Activated CD4-positive, alpha-beta memory T cell treated with anti-CD3 and anti-CD28 coated beads for 36 hours (primary cell): ENCODE data around the gene PYM1. TPM values are rescaled to one million over a fixed set of nuclear protein-coding genes. Genes with fewer than 3 reads are reported as not detected.
"Not testable (repeated sequence)": the region's sequence is repeated elsewhere in the genome, so short reads cannot be mapped to it uniquely, and the experiment has no call there.

ENCODE experiments used
- CTCF ChIA-PET: fragments of 350-600 bp; sonication (Branson Sonifier 250); formaldehyde crosslinking; loops from one replicate; lab custom pipeline; 2021; ENCODE audit warnings: antibody characterized with exemption, inconsistent platforms; lab: Charles Lee
- POLR2A ChIA-PET: fragments of 350-600 bp; sonication (Branson Sonifier 250); formaldehyde crosslinking; loops from one replicate; lab custom pipeline; 2021; ENCODE audit warnings: antibody characterized with exemption; lab: Charles Lee
- DNase-seq: peaks from one replicate; pipeline ENCODE4 v3.0.0-alpha.2; 2020
- H3K27ac Mint-ChIP-seq: one replicate; pipeline ENCODE4 v1.8.0; 2021; ENCODE audit warnings: mixed read lengths
- H3K27me3 Mint-ChIP-seq: one replicate; pipeline ENCODE4 v1.8.0; 2021; ENCODE audit warnings: mixed read lengths
- H3K36me3 Mint-ChIP-seq: one replicate; pipeline ENCODE4 v1.8.0; 2021; ENCODE audit warnings: mixed read lengths
- H3K4me1 Mint-ChIP-seq: one replicate; pipeline ENCODE4 v1.8.0; 2021; ENCODE audit warnings: low read depth, mixed read lengths
- H3K4me3 Mint-ChIP-seq: one replicate; pipeline ENCODE4 v1.8.0; 2021; ENCODE audit warnings: mild to moderate bottlenecking, mixed read lengths
- H3K9me3 Mint-ChIP-seq: one replicate; pipeline ENCODE4 v1.8.0; 2021; ENCODE audit warnings: mixed read lengths
- intact Hi-C: fragments of 100-400 bp; cut with micrococcal nuclease; formaldehyde crosslinking; loops from one replicate; pipeline ENCODE4 v1.15.1; 2023
- total RNA-seq, 2 experiments: library from RNA; stranded (reverse); gene quantifications; one replicate each; pipeline ENCODE4 v1.2.3, GENCODE V29; 2021

PYM1 gene
- total RNA-seq, 2 experiments from 2014 or later: 31.6 to 33.0 TPM

DNA sequence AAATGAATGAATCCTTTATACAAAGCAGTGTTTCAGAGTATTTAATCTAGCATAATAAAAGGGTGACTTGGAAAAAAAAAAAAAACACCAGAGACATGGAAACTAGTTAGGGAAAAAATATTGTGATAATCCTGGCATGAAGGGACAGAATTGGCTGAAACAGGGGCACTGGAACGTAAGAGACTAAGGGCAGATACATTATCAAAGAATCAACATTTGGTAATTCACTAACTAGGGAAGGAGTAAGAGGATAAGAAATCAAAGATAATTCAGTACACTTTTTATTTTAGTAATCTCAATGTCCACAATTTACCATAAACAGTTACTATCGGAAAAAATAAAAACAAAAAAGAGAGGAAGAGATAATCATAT, 18.2 kb downstream of the PYM1 start:
- peaks cover 13% of the 10 kb centered on the region for H3K36me3 Mint-ChIP-seq
- no peaks in the 10 kb centered on the region for H3K27me3 Mint-ChIP-seq
- H3K4me1 Mint-ChIP-seq: peaks cover 22% of the 10 kb centered on the region
- no peak overlapping the region for H3K4me3 Mint-ChIP-seq
- intact Hi-C loops: no loop called here
- POLR2A ChIA-PET: no interaction called here
- no peaks in the 10 kb centered on the region for H3K9me3 Mint-ChIP-seq
- no peak overlapping the region for H3K27ac Mint-ChIP-seq
- DNase-seq: no peak
- CTCF ChIA-PET: interaction anchor here (1.9 kb wide), 1 partner anchor 17 kb away, joined by 4 read pairs; no protein-coding TSS in a partner anchor

DNA sequence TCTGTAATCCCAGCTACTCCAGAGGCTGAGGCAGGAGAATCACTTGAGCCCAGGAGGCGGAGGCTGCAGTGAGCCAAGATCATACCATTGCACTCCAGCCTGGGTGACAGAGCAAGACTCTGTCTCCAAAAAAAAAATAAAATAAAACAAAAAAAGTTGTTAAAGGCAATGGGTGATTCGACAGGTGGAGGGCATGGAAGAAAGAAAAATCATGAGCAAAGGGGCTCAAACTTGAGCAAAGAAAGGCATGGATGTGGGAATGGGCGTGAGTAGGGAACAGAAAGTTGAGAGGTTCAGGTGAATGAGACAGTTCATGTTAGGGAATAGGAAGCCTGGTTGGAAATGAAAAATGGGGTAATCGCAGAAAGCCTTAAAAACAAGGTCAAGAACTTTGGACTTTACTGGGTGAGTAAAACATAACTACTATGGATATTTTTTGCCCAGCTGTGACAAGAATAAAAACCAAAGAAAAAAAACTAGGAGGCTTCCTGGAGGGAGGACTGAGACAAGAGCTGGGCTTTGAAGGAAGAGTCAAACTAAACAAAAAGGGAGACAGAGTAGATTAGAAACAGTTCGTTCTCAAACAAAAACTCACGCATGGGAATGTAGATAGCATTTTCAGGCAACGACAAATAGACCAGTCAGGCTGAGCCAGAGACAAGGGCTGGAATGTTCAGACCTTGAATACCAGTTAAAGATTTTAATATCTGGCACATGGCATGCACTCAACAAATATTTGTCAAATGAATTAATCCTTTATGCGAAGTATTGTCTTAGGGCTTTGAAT, 18.8 kb downstream of the PYM1 start:
- intact Hi-C loops: no loop called here
- peaks cover 9% of the 10 kb centered on the region for H3K36me3 Mint-ChIP-seq
- no peaks in the 10 kb centered on the region for H3K27me3 Mint-ChIP-seq
- H3K4me1 Mint-ChIP-seq: peaks cover 17% of the 10 kb centered on the region
- H3K9me3 Mint-ChIP-seq: no peaks in the 10 kb centered on the region
- ChIA-PET CTCF (interaction anchor here (0.9 to 1.9 kb wide), 2 partner anchors 17 to 170 kb away, joined by 3 to 4 read pairs; no protein-coding TSS in a partner anchor), POLR2A (no interaction called here)
- no peak overlapping the region for H3K27ac Mint-ChIP-seq
- H3K4me3 Mint-ChIP-seq: no peak overlapping the region
- DNase-seq: no peak

DNA sequence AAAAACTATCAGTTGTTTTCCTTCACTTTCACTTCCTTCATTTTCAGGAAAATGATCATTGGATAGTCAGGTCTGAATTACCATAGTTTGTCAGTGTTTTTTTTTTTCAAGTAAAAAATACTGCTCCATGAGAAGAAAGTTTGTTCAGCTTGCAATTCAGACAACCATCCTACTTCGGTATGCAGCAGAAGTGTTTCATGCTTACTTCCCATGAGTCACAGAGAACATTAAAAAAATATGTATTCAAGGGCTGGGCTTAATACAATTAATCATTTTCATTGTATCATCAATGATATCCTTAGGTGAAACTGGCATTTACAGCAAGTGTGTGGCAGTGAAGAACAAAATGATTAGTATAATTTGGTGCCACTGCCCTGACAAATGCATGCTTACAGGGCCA, 21.6 kb downstream of the PYM1 start:
- Mint-ChIP-seq H3K36me3 (peaks cover 7% of the 10 kb centered on the region), H3K4me1 (peaks cover 8% of the 10 kb centered on the region), H3K27me3 (no peaks in the 10 kb centered on the region), H3K27ac (no peak overlapping the region), H3K9me3 (no peaks in the 10 kb centered on the region), H3K4me3 (no peak overlapping the region)
- intact Hi-C loops: no loop called here
- POLR2A ChIA-PET: no interaction called here
- no peak for DNase-seq
- CTCF ChIA-PET: no interaction called here

DNA sequence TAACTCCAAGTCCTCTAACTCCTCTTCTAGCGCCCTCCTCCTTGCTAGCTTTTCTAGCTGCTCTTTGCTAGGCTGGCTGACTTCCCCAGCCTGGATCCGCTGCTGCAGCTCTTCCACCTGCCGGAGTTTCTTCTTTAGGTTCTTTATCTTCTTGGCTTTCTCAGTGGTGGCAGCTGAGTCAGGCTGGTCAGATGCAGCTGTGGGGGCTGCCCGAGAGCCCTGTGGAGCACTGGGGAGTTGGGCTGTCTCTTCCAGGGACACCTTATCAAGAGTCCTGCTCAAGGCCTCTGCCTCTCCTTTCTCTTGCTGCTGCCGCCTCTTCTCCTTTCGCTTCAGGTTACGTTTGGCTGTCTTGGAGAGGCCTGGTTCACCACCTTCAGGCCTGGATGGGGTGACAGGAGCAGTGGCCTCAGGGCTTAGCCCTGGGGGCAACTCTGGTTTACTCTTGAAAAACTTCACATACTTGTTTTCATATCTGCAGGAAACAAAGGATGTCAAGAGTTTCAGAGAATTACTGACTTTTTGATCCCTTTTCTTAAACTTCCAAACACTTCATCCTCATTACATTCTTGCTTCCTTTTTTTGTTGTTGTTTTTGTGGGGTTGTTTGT, 25.7 kb downstream of the PYM1 start:
- no peak overlapping the region for H3K4me3 Mint-ChIP-seq
- H3K27ac Mint-ChIP-seq: no peak overlapping the region
- no peaks in the 10 kb centered on the region for H3K9me3 Mint-ChIP-seq
- H3K36me3 Mint-ChIP-seq: peaks cover 7% of the 10 kb centered on the region
- POLR2A ChIA-PET: no interaction called here
- peaks cover 10% of the 10 kb centered on the region for H3K4me1 Mint-ChIP-seq
- no peaks in the 10 kb centered on the region for H3K27me3 Mint-ChIP-seq
- intact Hi-C loops: no loop called here
- CTCF ChIA-PET: no interaction called here
- DNase-seq: no peak

DNA sequence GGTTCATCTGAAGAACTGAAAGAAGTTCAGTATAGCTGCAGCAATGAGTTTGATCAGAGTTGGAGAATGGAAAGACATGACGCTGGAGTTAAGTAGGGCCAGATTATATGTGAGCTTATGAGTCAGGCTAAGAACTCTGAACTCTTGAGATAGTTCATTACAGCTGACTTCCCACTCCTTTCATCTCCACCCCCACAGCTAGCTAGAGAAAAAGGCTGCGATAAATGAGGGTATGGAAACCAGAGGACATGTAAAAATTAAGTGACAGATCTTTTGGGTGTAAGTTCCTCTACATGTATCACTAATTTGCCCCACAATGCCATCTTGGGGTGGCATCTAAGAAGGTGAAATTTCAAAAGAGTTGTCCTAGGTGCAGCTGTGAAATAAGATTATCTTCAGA, 28.6 kb downstream of the PYM1 start:
- Mint-ChIP-seq H3K4me3 (no peak overlapping the region), H3K27me3 (no peaks in the 10 kb centered on the region), H3K36me3 (peaks cover 7% of the 10 kb centered on the region), H3K4me1 (peaks cover 10% of the 10 kb centered on the region), H3K9me3 (no peaks in the 10 kb centered on the region), H3K27ac (peak overlapping the region; percentile 69)
- ChIA-PET POLR2A (interaction anchor here (1.1 kb wide), 1 partner anchor 69 kb away, joined by 4 read pairs; no protein-coding TSS in a partner anchor), CTCF (interaction anchor here (0.7 to 1.2 kb wide), 4 partner anchors 15 to 82 kb away, joined by 3 to 5 read pairs (median 4); partner anchors contain the start of genes ORMDL2 and SARNP)
- intact Hi-C loops: loop anchor here (1.0 to 5.0 kb wide), 3 partner anchors 16 to 52 kb away; partner anchors contain the start of gene DGKA
- DNase-seq: peak; percentile 63

DNA sequence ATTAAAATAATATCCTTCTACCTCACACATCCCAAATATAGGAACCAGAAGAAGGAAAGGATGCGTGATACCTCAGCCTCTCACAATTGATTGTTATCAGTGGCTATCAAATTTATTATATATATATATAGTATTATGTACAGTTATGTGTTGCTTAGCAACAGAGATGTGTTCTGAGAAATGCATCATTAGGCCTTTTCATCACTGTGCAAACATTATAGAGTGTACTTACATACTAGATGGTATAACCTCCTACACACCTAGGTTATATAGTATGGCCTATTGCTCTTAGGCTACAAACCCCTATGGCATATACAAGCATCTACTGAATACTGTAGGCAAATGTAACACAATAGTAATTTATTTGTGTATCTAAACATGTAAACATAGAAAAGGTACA, 34.0 kb downstream of the PYM1 start:
- Mint-ChIP-seq H3K36me3 (no peaks in the 10 kb centered on the region), H3K4me3 (no peak overlapping the region), H3K27me3 (no peaks in the 10 kb centered on the region), H3K4me1 (peaks cover 1% of the 10 kb centered on the region), H3K27ac (no peak overlapping the region), H3K9me3 (no peaks in the 10 kb centered on the region)
- intact Hi-C loops: no loop called here
- DNase-seq: no peak
- POLR2A ChIA-PET: no interaction called here
- CTCF ChIA-PET: interaction anchor here (0.7 kb wide), 1 partner anchor 156 kb away, joined by 3 read pairs; no protein-coding TSS in a partner anchor

DNA sequence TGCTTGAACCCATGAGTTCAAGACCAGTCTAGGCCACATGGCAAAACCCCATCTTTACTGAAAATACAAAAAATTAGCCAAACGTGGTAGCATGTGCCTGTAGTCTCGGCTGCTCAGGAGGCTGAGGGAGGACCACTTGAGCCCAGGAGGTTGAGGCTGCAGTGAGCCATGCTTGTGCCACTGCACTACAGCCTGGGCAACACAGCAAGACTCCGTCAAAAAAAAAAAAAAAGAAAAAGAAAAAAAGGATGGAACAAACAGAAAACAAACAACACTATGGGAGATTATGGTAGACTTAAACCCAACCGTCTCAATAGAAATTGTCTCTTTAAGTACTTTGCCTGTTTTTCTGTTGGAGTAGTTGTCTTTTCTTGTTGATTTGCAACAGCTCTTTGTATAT, 36.4 kb downstream of the PYM1 start:
- no peak overlapping the region for H3K27ac Mint-ChIP-seq
- CTCF ChIA-PET: no interaction called here
- no peaks in the 10 kb centered on the region for H3K9me3 Mint-ChIP-seq
- no peak overlapping the region for H3K4me3 Mint-ChIP-seq
- intact Hi-C loops: no loop called here
- H3K27me3 Mint-ChIP-seq: no peaks in the 10 kb centered on the region
- DNase-seq: no peak
- POLR2A ChIA-PET: no interaction called here
- H3K36me3 Mint-ChIP-seq: no peaks in the 10 kb centered on the region
- no peaks in the 10 kb centered on the region for H3K4me1 Mint-ChIP-seq

DNA sequence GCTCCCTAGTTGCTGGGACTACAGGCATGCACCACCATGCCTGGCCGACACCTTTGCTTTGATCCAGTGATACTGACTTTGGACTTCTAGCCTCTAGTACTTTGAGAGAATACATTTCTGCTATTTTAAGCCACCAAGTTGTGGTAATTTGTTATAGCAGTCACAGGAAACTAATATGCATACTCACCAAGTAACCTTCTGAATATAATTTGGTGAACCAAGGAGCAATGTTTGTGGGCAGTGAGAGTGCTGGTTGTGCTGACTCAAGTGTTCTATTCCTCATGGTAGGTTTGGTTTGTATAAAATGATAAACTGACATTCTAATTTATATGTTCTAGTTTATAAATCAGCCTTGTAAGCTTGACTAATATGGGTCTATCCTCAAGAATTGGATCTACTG, 42.6 kb downstream of the PYM1 start:
- Mint-ChIP-seq H3K9me3 (no peaks in the 10 kb centered on the region), H3K4me1 (peaks cover 8% of the 10 kb centered on the region), H3K36me3 (no peaks in the 10 kb centered on the region), H3K27ac (no peak overlapping the region), H3K4me3 (no peak overlapping the region), H3K27me3 (no peaks in the 10 kb centered on the region)
- ChIA-PET POLR2A (no interaction called here), CTCF (no interaction called here)
- intact Hi-C loops: no loop called here
- DNase-seq: no peak

DNA sequence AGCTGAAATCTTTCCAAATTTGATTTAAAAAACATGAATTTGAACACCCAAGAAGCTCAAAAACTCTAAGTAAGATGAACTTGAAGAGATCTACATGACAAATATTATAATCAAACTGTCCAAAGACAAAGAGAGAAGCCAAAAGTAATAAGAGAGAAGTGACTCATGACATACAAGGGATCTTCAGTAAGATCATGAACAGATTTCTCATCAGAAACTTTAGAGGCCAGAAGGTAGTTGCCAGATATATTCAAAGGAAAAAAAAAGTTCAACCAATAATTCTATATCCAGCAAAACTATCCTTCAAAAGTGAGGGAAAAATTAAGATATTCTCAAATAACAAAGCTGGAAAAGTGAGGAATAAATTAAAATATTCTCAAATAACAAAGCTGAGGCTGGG, 49.9 kb downstream of the PYM1 start:
- peaks cover 9% of the 10 kb centered on the region for H3K9me3 Mint-ChIP-seq
- H3K27me3 Mint-ChIP-seq: no peaks in the 10 kb centered on the region
- peaks cover 8% of the 10 kb centered on the region for H3K36me3 Mint-ChIP-seq
- ChIA-PET CTCF (interaction anchor here (0.8 kb wide), 1 partner anchor 63 kb away, joined by 4 read pairs; no protein-coding TSS in a partner anchor), POLR2A (no interaction called here)
- no peak for DNase-seq
- H3K4me1 Mint-ChIP-seq: peaks cover 5% of the 10 kb centered on the region
- no peak overlapping the region for H3K4me3 Mint-ChIP-seq
- intact Hi-C loops: no loop called here
- no peak overlapping the region for H3K27ac Mint-ChIP-seq

DNA sequence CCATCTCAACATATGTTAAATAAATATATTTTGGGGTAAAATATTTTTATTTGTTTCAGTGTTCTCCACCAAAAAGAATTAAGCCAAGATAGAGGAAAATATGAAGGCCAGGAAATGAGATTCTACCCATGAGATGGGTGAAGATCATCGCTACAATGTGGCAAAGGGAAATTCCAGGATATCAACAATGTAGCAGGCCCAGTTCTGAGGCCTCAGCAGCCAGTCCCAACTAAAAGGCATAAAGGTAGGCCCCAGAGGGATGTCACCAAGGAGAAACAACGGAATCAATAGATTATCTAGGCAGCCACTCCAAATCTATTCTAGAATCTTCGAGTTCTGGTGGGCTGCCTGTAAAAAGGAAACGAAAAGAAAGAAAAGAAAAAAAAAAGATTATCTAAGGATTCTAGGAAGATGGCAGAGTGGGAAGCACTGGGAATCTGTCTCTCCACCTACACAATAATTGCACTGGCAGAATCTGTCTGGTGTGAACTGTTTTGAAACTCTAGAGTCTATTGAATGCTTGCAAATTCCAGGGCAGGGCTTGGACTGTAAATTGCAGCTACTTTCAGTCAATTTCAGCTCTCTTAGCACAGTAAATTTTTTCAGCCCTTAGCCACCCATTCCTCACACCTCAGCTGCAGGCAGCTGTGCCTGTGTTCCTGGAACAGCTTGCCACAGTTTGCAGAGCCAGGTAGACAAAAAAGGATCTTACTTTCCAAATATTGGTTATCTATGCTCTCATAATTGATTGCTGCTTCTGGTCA, 51.8 kb downstream of the PYM1 start:
- Mint-ChIP-seq H3K27me3 (no peaks in the 10 kb centered on the region), H3K4me3 (no peak overlapping the region), H3K36me3 (peaks cover 8% of the 10 kb centered on the region), H3K9me3 (peaks cover 9% of the 10 kb centered on the region), H3K27ac (no peak overlapping the region), H3K4me1 (peaks cover 2% of the 10 kb centered on the region)
- DNase-seq: no peak
- ChIA-PET POLR2A (no interaction called here), CTCF (no interaction called here)
- intact Hi-C loops: no loop called here

DNA sequence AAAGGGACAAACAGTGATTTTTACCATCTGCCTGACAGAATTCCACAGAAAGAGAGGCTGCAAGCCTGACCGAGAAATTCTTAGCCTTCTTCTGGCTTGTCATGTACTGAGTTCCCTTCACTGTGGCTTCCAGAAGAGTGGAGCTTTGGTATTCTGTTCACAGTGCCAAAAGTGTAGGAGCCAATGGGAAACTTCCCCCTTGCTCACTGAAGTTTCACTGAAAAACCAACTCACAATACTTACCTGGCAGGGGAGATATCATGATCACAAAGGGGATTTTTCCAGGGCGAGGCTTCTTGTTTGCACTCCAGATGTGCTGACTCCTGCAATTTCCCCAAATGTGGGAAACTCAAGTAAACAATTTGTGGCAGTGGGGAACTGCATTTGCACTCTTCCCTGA, 53.3 kb downstream of the PYM1 start:
- Mint-ChIP-seq H3K4me1 (no peaks in the 10 kb centered on the region), H3K36me3 (peaks cover 8% of the 10 kb centered on the region), H3K9me3 (peaks cover 9% of the 10 kb centered on the region), H3K27ac (no peak overlapping the region), H3K27me3 (no peaks in the 10 kb centered on the region), H3K4me3 (no peak overlapping the region)
- POLR2A ChIA-PET: no interaction called here
- no peak for DNase-seq
- CTCF ChIA-PET: no interaction called here
- intact Hi-C loops: no loop called here

DNA sequence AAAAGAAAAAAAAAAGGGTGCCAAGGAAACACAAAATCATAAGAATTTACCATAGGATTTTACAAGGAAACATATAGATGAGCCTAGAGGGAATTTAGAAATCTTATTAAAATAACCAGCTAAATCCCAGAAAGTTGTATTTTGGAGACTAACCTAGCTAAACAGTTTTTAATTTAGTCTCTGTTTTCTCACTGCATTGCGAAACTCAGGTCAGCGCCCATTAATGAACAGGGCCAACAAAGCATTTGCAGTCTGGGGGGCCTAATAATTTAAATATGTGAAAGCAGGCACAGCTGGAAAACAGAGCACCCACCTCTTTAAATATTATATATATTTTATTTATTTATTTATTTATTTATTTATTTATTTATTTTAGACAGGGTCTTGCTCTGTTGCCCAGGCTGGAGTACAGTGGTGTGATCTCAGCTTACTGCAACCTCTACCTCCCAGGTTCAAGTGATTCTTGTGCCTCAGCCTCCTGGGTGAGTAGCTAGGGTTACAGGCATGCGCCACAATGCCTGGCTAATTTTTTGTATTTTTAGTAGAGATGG, 61.2 kb downstream of the PYM1 start:
- CTCF ChIA-PET: interaction anchor here (1.2 kb wide), 1 partner anchor 16 kb away, joined by 3 read pairs; no protein-coding TSS in a partner anchor
- POLR2A ChIA-PET, H3K27ac Mint-ChIP-seq, H3K4me3 Mint-ChIP-seq, DNase-seq, H3K36me3 Mint-ChIP-seq, intact Hi-C loops, H3K9me3 Mint-ChIP-seq, H3K27me3 Mint-ChIP-seq, H3K4me1 Mint-ChIP-seq: not testable (repeated sequence)
